Hematopoietic multipotent progenitor cell treated with erythropoietin and hydrocortisone succinate and interleukin-3 and kit ligand, for 15 days (in vitro differentiated cells): ENCODE results near the gene IST1.
A peak's percentile ranks its signal among the peaks of the same experiment; 100 is the strongest.

Source experiments
- DNase-seq: peaks from one replicate; pipeline ENCODE4 v3.0.0-alpha.2; 2015; ENCODE audit warnings: low spot score

IST1 gene

GRCh38 chr16:71919035-71919434 lies 23.7 kb downstream of the IST1 start:
- DNase-seq = no peak

GRCh38 chr16:71920658-71921057 lies 25.3 kb downstream of the IST1 start:
- no peak for DNase-seq

GRCh38 chr16:71923941-71924690 lies 28.8 kb downstream of the IST1 start:
- DNase-seq = no peak

- DNase-seq = no peak
These were observed 29.4 kb downstream of the IST1 start for GRCh38 chr16:71924710-71925109.

- DNase-seq = peak; percentile 42
These were observed 32.1 kb downstream of the IST1 start for GRCh38 chr16:71927383-71927782.

GRCh38 chr16:71927787-71928186 lies 32.5 kb downstream of the IST1 start:
- DNase-seq = no peak

- DNase-seq = no peak
These were observed 33.7 kb downstream of the IST1 start for GRCh38 chr16:71929048-71929447.

GRCh38 chr16:71930013-71930563 lies 34.8 kb downstream of the IST1 start:
- no peak for DNase-seq

- DNase-seq = no peak
These were observed 35.7 kb downstream of the IST1 start for GRCh38 chr16:71931001-71931400.

- DNase-seq = no peak
These were observed 36.3 kb downstream of the IST1 start for GRCh38 chr16:71931599-71931998.

- DNase-seq = no peak
These were observed 37.7 kb downstream of the IST1 start for GRCh38 chr16:71933017-71933416.

- no peak for DNase-seq
These were observed 38.8 kb downstream of the IST1 start for GRCh38 chr16:71933913-71934695.

GRCh38 chr16:71937868-71938510 lies 42.7 kb downstream of the IST1 start:
- no peak for DNase-seq

GRCh38 chr16:71943887-71944286 lies 48.6 kb downstream of the IST1 start:
- no peak for DNase-seq

- DNase-seq = no peak
These were observed 50.3 kb downstream of the IST1 start for GRCh38 chr16:71945616-71946015.

- no peak for DNase-seq
These were observed 57.5 kb downstream of the IST1 start for GRCh38 chr16:71952825-71953224.

GRCh38 chr16:71954180-71954579 lies 58.8 kb downstream of the IST1 start:
- no peak for DNase-seq

- no peak for DNase-seq
These were observed 59.4 kb downstream of the IST1 start for GRCh38 chr16:71954699-71955195.

GRCh38 chr16:71956486-71956885 lies 61.2 kb downstream of the IST1 start:
- no peak for DNase-seq

GRCh38 chr16:71961066-71962039 lies 66.0 kb downstream of the IST1 start:
- peak; percentile 71 for DNase-seq
